ENCODE measurements around the gene MGAT5. TPM values are rescaled to one million over a fixed set of nuclear protein-coding genes. Genes with fewer than 3 reads are reported as not detected.

MGAT5 gene
- total RNA-seq, 1 experiment from 2014 or later: 52.4 TPM

- Mint-ChIP-seq H3K27me3 (ENCODE audit: low read depth) (no peaks in the 10 kb centered on the region), H3K27ac (no peak overlapping the region), H3K36me3 (peaks cover 4% of the 10 kb centered on the region; the same call in 1 of the 2 replicates), H3K4me1 (0 out of 2 replicates have a peak, but pooled peaks cover 3% of the 10 kb centered on the region), H3K9me3 (no peaks in the 10 kb centered on the region), H3K4me3 (no peak overlapping the region)
- ATAC-seq: no peak
- ChIA-PET CTCF (interaction anchor here (1.3 kb wide), 1 partner anchor 98 kb away, joined by 6 read pairs; no protein-coding TSS in a partner anchor), POLR2A (no interaction called here)
- no peak for DNase-seq (ENCODE audit: low spot score)
- TF ChIP-seq JUN (CRISPR knock-in tag; IDR thresholded peaks at IDR 0.05) (no peak), JAZF1 (CRISPR knock-in tag; IDR thresholded peaks at IDR 0.05) (no peak), MYBL2 (CRISPR knock-in tag; IDR thresholded peaks at IDR 0.05) (no peak), CDX4 (CRISPR knock-in tag; IDR thresholded peaks at IDR 0.05; ENCODE audit: borderline replicate concordance) (no peak), ZNF281 (CRISPR knock-in tag; IDR thresholded peaks at IDR 0.05) (no peak), ZNF121 (CRISPR knock-in tag; IDR thresholded peaks at IDR 0.05) (no peak), ZNF263 (CRISPR knock-in tag; IDR thresholded peaks at IDR 0.05; ENCODE audit: low read depth) (no peak), SMAD3 (CRISPR knock-in tag; IDR thresholded peaks at IDR 0.05; ENCODE audit: borderline replicate concordance) (no peak), ESRRA (CRISPR knock-in tag; IDR thresholded peaks at IDR 0.05; ENCODE audit: borderline replicate concordance) (no peak), ZNF425 (CRISPR knock-in tag; conservative IDR thresholded peaks at IDR 0.05) (no peak), ZBTB43 (CRISPR knock-in tag; IDR thresholded peaks at IDR 0.05) (no peak), AFF4 (CRISPR knock-in tag; IDR thresholded peaks at IDR 0.05; ENCODE audit: borderline replicate concordance) (no peak), ERG (CRISPR knock-in tag; IDR thresholded peaks at IDR 0.05) (no peak), MXD4 (CRISPR knock-in tag; IDR thresholded peaks at IDR 0.05; ENCODE audit: borderline replicate concordance) (no peak), RORB (CRISPR knock-in tag; IDR thresholded peaks at IDR 0.05) (no peak), CBFB (CRISPR knock-in tag; IDR thresholded peaks at IDR 0.05; ENCODE audit: low read depth) (no peak), ZMAT4 (CRISPR knock-in tag; IDR thresholded peaks at IDR 0.05) (no peak), CREM (CRISPR knock-in tag; IDR thresholded peaks at IDR 0.05) (no peak), NR3C1 (CRISPR knock-in tag; conservative IDR thresholded peaks at IDR 0.05; ENCODE audit: low read depth) (no peak), SMAD4 (CRISPR knock-in tag; IDR thresholded peaks at IDR 0.05) (no peak)
Measured at GRCh38 chr2:134352844-134353243, 99.0 kb downstream of the MGAT5 start.
